PC-3 (cell line): ENCODE measurements around the gene CTAG1A. TPM values are rescaled to one million over a fixed set of nuclear protein-coding genes. Genes with fewer than 3 reads are reported as not detected.
"Not testable (repeated sequence)": the region's sequence is repeated elsewhere in the genome, so short reads cannot be mapped to it uniquely, and the experiment has no call there.

Source experiments
- ATAC-seq: fragments of 200-7000 bp; cut with Tn5 transposase; 2 replicates; pipeline ENCODE4 v1.9.1; 2020; ENCODE audit warnings: mild to moderate bottlenecking, moderate library complexity
- BruUV-seq: library from RNA; stranded (reverse); fragments of 400-500 nt; replicated peaks from 2 replicates; lab custom pipeline; 2021; lab: Mats Ljungman, UMichigan
- CTCF ChIA-PET: fragments of 300-600 bp; sonication (Branson Sonifier 250); formaldehyde crosslinking; loops from one replicate; lab custom pipeline; 2022; ENCODE audit warnings: antibody characterized with exemption; lab: Charles Lee
- POLR2A ChIA-PET: fragments of 300-600 bp; sonication (Branson Sonifier 250); formaldehyde crosslinking; loops from one replicate; lab custom pipeline; 2022; ENCODE audit warnings: antibody characterized with exemption; ENCODE audit not compliant: unreplicated experiment; lab: Charles Lee
- DNase-seq: peaks from one replicate; pipeline ENCODE4 v3.0.0-alpha.2; 2015
- H2AFZ ChIP-seq: fragments of 300-600 bp; sonication (generic); 2 replicates; pipeline ENCODE4 v1.6.0; 2016; ENCODE audit warnings: antibody characterized with exemption, low read length
- H3F3A ChIP-seq: fragments of 300-600 bp; sonication (generic); one replicate; pipeline ENCODE4 v1.6.0; 2017; ENCODE audit warnings: antibody characterized with exemption, low read length, control low read depth, mild to moderate bottlenecking; ENCODE audit not compliant: unreplicated experiment
- H3K27ac ChIP-seq: fragments of 300-600 bp; sonication (generic); 2 replicates; pipeline ENCODE4 v1.5.1; 2016; ENCODE audit warnings: mild to moderate bottlenecking, low read length
- H3K27me3 ChIP-seq: fragments of 300-600 bp; sonication (generic); 2 replicates; pipeline ENCODE4 v1.6.1; 2016; ENCODE audit warnings: low read length, mixed read lengths
- H3K36me3 ChIP-seq: fragments of 300-600 bp; sonication (generic); 2 replicates; pipeline ENCODE4 v1.6.1; 2016; ENCODE audit warnings: low read depth, mixed run types, low read length, mixed read lengths
- H3K4me1 ChIP-seq: fragments of 300-600 bp; sonication (generic); 2 replicates; pipeline ENCODE4 v1.5.1; 2016; ENCODE audit warnings: low read length; ENCODE audit not compliant: insufficient read depth
- H3K4me2 ChIP-seq: fragments of 300-600 bp; sonication (generic); 2 replicates; pipeline ENCODE4 v1.6.0; 2016; ENCODE audit warnings: low read length
- H3K4me3 ChIP-seq: fragments of 300-600 bp; sonication (generic); 2 replicates; pipeline ENCODE4 v1.5.1; 2016; ENCODE audit warnings: mild to moderate bottlenecking, low read length, mixed read lengths
- H3K79me2 ChIP-seq: fragments of 300-600 bp; sonication (generic); 2 replicates; pipeline ENCODE4 v1.6.1; 2017; ENCODE audit warnings: low read length, mixed read lengths
- H3K9ac ChIP-seq: fragments of 300-600 bp; sonication (generic); 2 replicates; pipeline ENCODE4 v1.6.0; 2016; ENCODE audit warnings: mild to moderate bottlenecking, low read length
- H3K9me2 ChIP-seq: fragments of 300-600 bp; sonication (generic); replicated peaks from 2 replicates; pipeline ENCODE4 v1.6.1; 2016; ENCODE audit warnings: mixed run types, low read length, mixed read lengths
- H3K9me3 ChIP-seq: fragments of 300-600 bp; sonication (generic); 2 replicates; pipeline ENCODE4 v1.6.1; 2016; ENCODE audit warnings: low read length, mixed read lengths
- H4K20me1 ChIP-seq: fragments of 300-600 bp; sonication (generic); 2 replicates; pipeline ENCODE4 v1.6.1; 2016; ENCODE audit warnings: low read length, mixed read lengths
- CTCF ChIP-seq: fragments of 300-600 bp; sonication (generic); conservative IDR thresholded peaks from 2 replicates; pipeline ENCODE4 v1.5.1; 2017; ENCODE audit warnings: antibody characterized with exemption, low read depth, mild to moderate bottlenecking, low read length
- EZH2 ChIP-seq: fragments of 300-600 bp; sonication (generic); IDR thresholded peaks from one replicate; pipeline ENCODE4 v1.6.1; 2017; ENCODE audit warnings: antibody characterized with exemption, mild to moderate bottlenecking, low read length; ENCODE audit not compliant: unreplicated experiment
- EZH2phosphoT487 ChIP-seq: fragments of 300-600 bp; sonication (generic); IDR thresholded peaks from 2 replicates; pipeline ENCODE4 v1.6.1; 2018; ENCODE audit warnings: mild to moderate bottlenecking, antibody characterized with exemption, low read length, borderline replicate concordance
- intact Hi-C: fragments of 100-400 bp; cut with micrococcal nuclease; formaldehyde crosslinking; loops from 2 replicates; pipeline ENCODE4 v1.9.0; 2023
- total RNA-seq: library from RNA; depleted of rRNA; stranded (reverse); fragments of >200 nt; gene quantifications from 2 replicates; pipeline ENCODE4 v1.2.3, GENCODE V29; 2014

CTAG1A gene
- total RNA-seq, 1 experiment from 2014 or later = not detected

GRCh38 chrX:154607370-154607769, 22.4 kb downstream of the CTAG1A start:
- Histone ChIP-seq H3K4me3 (no peak overlapping the region), H3K9me2 (no peaks in the 10 kb centered on the region), H3F3A (no peaks in the 10 kb centered on the region), H3K9ac (no peak overlapping the region), H2AFZ (no peak overlapping the region), H3K4me2 (peak overlapping the region; percentile 50; the same call in 1 of the 2 replicates), H3K9me3 (no peaks in the 10 kb centered on the region), H3K4me1 (peaks cover 42% of the 10 kb centered on the region), H4K20me1 (no peaks in the 10 kb centered on the region), H3K36me3 (no peaks in the 10 kb centered on the region), H3K27ac (no peak overlapping the region), H3K79me2 (no peaks in the 10 kb centered on the region), H3K27me3 (no peaks in the 10 kb centered on the region)
- intact Hi-C loops = no loop called here
- ChIA-PET POLR2A (no interaction called here), CTCF (interaction anchor here (0.8 kb wide), 1 partner anchor 11 kb away, joined by 3 read pairs; no protein-coding TSS in a partner anchor)
- BruUV-seq = no TSS peak
- TF ChIP-seq CTCF (no peak), EZH2 (no peak), EZH2phosphoT487 (no peak)
- ATAC-seq (no peak; the same call in 1 of the 2 replicates), DNase-seq (peak; percentile 81)

- H3K79me2 ChIP-seq, H3K36me3 ChIP-seq, H3K9me3 ChIP-seq, DNase-seq, H3K9me2 ChIP-seq, intact Hi-C loops, BruUV-seq, H3K27me3 ChIP-seq, H3K4me3 ChIP-seq, H3K9ac ChIP-seq, H3F3A ChIP-seq, POLR2A ChIA-PET, H3K27ac ChIP-seq, H2AFZ ChIP-seq, ATAC-seq, H3K4me2 ChIP-seq, H4K20me1 ChIP-seq: not testable (repeated sequence)
- CTCF ChIA-PET = interaction anchor here (0.8 kb wide), 1 partner anchor 12 kb away, joined by 3 read pairs; no protein-coding TSS in a partner anchor
- peaks cover 37% of the 10 kb centered on the region for H3K4me1 ChIP-seq
These were observed 23.0 kb downstream of the CTAG1A start for GRCh38 chrX:154607976-154608375.

GRCh38 chrX:154608823-154609222, 23.9 kb downstream of the CTAG1A start:
- CTCF ChIA-PET = not testable (repeated sequence)

GRCh38 chrX:154611146-154611545, 26.2 kb downstream of the CTAG1A start:
- DNase-seq, H3K36me3 ChIP-seq, H3K79me2 ChIP-seq, BruUV-seq, H3K9ac ChIP-seq, H2AFZ ChIP-seq, CTCF ChIA-PET, intact Hi-C loops, H3K27ac ChIP-seq, POLR2A ChIA-PET, H3K4me3 ChIP-seq, H3K27me3 ChIP-seq, H3K9me3 ChIP-seq, ATAC-seq, H3K4me2 ChIP-seq, H4K20me1 ChIP-seq, H3F3A ChIP-seq, H3K9me2 ChIP-seq: not testable (repeated sequence)
- H3K4me1 ChIP-seq = peaks cover 17% of the 10 kb centered on the region

More at GRCh38 chrX:154608823-154609222, 23.9 kb downstream of the CTAG1A start:
- ATAC-seq, H3K9ac ChIP-seq, BruUV-seq, H3K27me3 ChIP-seq, DNase-seq, H3K27ac ChIP-seq, H2AFZ ChIP-seq, intact Hi-C loops, H3K4me3 ChIP-seq, H3K79me2 ChIP-seq, H3K4me2 ChIP-seq, POLR2A ChIA-PET, H4K20me1 ChIP-seq, H3K9me2 ChIP-seq, H3K9me3 ChIP-seq, H3F3A ChIP-seq, H3K36me3 ChIP-seq: not testable (repeated sequence)
- peaks cover 29% of the 10 kb centered on the region for H3K4me1 ChIP-seq

GRCh38 chrX:154613586-154613985, 28.7 kb downstream of the CTAG1A start:
- H3K9me2 ChIP-seq, intact Hi-C loops, H3F3A ChIP-seq, H3K27ac ChIP-seq, H3K9me3 ChIP-seq, H3K36me3 ChIP-seq, POLR2A ChIA-PET, CTCF ChIA-PET, DNase-seq, H3K4me3 ChIP-seq, H2AFZ ChIP-seq, H3K4me2 ChIP-seq, BruUV-seq, H3K4me1 ChIP-seq, H3K27me3 ChIP-seq, H3K79me2 ChIP-seq, H3K9ac ChIP-seq, H4K20me1 ChIP-seq: not testable (repeated sequence)
- peak; percentile 48 for ATAC-seq

- H2AFZ ChIP-seq, H3K27me3 ChIP-seq, H3K9ac ChIP-seq, H3F3A ChIP-seq, H3K27ac ChIP-seq, H4K20me1 ChIP-seq, H3K4me1 ChIP-seq, POLR2A ChIA-PET, intact Hi-C loops, DNase-seq, H3K9me3 ChIP-seq, CTCF ChIA-PET, BruUV-seq, H3K36me3 ChIP-seq, H3K4me3 ChIP-seq, H3K79me2 ChIP-seq, ATAC-seq, H3K9me2 ChIP-seq, H3K4me2 ChIP-seq: not testable (repeated sequence)
These were observed 34.2 kb downstream of the CTAG1A start, which contains the start of gene CTAG1B for GRCh38 chrX:154619182-154619581. Gene CTAG1B (minus strand): TSS chrX:154619282. CDS start chrX:154619218, 64 bp downstream.
